Neural crest cell (in vitro differentiated cells): ENCODE measurements around the gene VIPR2. TPM values are rescaled to one million over a fixed set of nuclear protein-coding genes. Genes with fewer than 3 reads are reported as not detected.

ENCODE experiments used
- DNase-seq: peaks from one replicate; pipeline ENCODE4 v3.0.0; 2021; ENCODE audit warnings: low read depth, mixed read lengths, low spot score
- H3K27ac Mint-ChIP-seq: one replicate; pipeline ENCODE4 v1.8.0; 2021; ENCODE audit warnings: mild to moderate bottlenecking, mixed read lengths; ENCODE audit not compliant: unreplicated experiment
- H3K27me3 Mint-ChIP-seq: 2 replicates; pipeline ENCODE4 v1.8.0; 2021; ENCODE audit warnings: low read depth, mild to moderate bottlenecking, mixed read lengths
- H3K36me3 Mint-ChIP-seq: 2 replicates; pipeline ENCODE4 v1.8.0; 2021; ENCODE audit warnings: low read depth, mild to moderate bottlenecking, mixed read lengths
- H3K4me1 Mint-ChIP-seq: 2 replicates; pipeline ENCODE4 v1.8.0; 2021; ENCODE audit warnings: mixed read lengths
- H3K4me3 Mint-ChIP-seq: one replicate; pipeline ENCODE4 v1.8.0; 2021; ENCODE audit warnings: mild to moderate bottlenecking, mixed read lengths
- H3K9me3 Mint-ChIP-seq: 2 replicates; pipeline ENCODE4 v1.8.0; 2021; ENCODE audit warnings: mixed read lengths
- CTCF ChIP-seq: fragments of 200-600 bp; sonication (generic); conservative IDR thresholded peaks from 2 replicates; pipeline ENCODE4 v1.5.0; 2021; ENCODE audit warnings: antibody characterized with exemption, mild to moderate bottlenecking
- total RNA-seq: library from RNA; stranded (reverse); gene quantifications from 2 replicates; pipeline ENCODE4 v1.2.1, GENCODE V29; 2021

VIPR2 gene
- total RNA-seq, 1 donor from 2014 or later: 0.16 TPM

- no peaks in the 10 kb centered on the region for H3K36me3 Mint-ChIP-seq
- peaks cover 4% of the 10 kb centered on the region for H3K9me3 Mint-ChIP-seq
- H3K27me3 Mint-ChIP-seq: peaks cover 16% of the 10 kb centered on the region
- TF ChIP-seq CTCF: no peak
- DNase-seq: no peak
- no peak overlapping the region for H3K4me3 Mint-ChIP-seq
- no peak overlapping the region for H3K27ac Mint-ChIP-seq
- H3K4me1 Mint-ChIP-seq: peaks cover 5% of the 10 kb centered on the region
These were observed 149.2 kb downstream of the VIPR2 start for GRCh38 chr7:158995514-158995913.

- DNase-seq: no peak
- Mint-ChIP-seq H3K4me3 (no peak overlapping the region), H3K9me3 (peaks cover 4% of the 10 kb centered on the region), H3K36me3 (no peaks in the 10 kb centered on the region), H3K27me3 (peaks cover 12% of the 10 kb centered on the region), H3K4me1 (peaks cover 5% of the 10 kb centered on the region), H3K27ac (no peak overlapping the region)
- no peak for TF ChIP-seq CTCF
These were observed 150.0 kb downstream of the VIPR2 start for GRCh38 chr7:158994687-158995086.

GRCh38 chr7:158993591-158993990 lies 151.1 kb downstream of the VIPR2 start:
- H3K4me1 Mint-ChIP-seq: peaks cover 5% of the 10 kb centered on the region
- H3K9me3 Mint-ChIP-seq: peaks cover 4% of the 10 kb centered on the region

GRCh38 chr7:158992759-158993158 lies 151.9 kb downstream of the VIPR2 start:
- no peak overlapping the region for H3K27ac Mint-ChIP-seq
- peaks cover 5% of the 10 kb centered on the region for H3K4me1 Mint-ChIP-seq
- H3K9me3 Mint-ChIP-seq: peaks cover 4% of the 10 kb centered on the region
- TF ChIP-seq CTCF: no peak
- H3K4me3 Mint-ChIP-seq: no peak overlapping the region
- H3K27me3 Mint-ChIP-seq: peaks cover 7% of the 10 kb centered on the region
- no peaks in the 10 kb centered on the region for H3K36me3 Mint-ChIP-seq
- DNase-seq: no peak

More at GRCh38 chr7:158993591-158993990, 151.1 kb downstream of the VIPR2 start:
- Mint-ChIP-seq H3K27me3 (peaks cover 7% of the 10 kb centered on the region), H3K36me3 (no peaks in the 10 kb centered on the region), H3K4me3 (no peak overlapping the region), H3K27ac (no peak overlapping the region)
- DNase-seq: no peak
- TF ChIP-seq CTCF: no peak

GRCh38 chr7:158991824-158992621 lies 152.6 kb downstream of the VIPR2 start:
- no peak for TF ChIP-seq CTCF
- H3K27me3 Mint-ChIP-seq: peaks cover 7% of the 10 kb centered on the region
- no peak for DNase-seq
- H3K36me3 Mint-ChIP-seq: no peaks in the 10 kb centered on the region
- H3K4me3 Mint-ChIP-seq: no peak overlapping the region
- peaks cover 5% of the 10 kb centered on the region for H3K4me1 Mint-ChIP-seq
- peaks cover 4% of the 10 kb centered on the region for H3K9me3 Mint-ChIP-seq
- no peak overlapping the region for H3K27ac Mint-ChIP-seq
